ENCODE data around the gene ZNF587B.
"Not testable (repeated sequence)": the region's sequence is repeated elsewhere in the genome, so short reads cannot be mapped to it uniquely, and the experiment has no call there.

The ZNF587B gene

DNA sequence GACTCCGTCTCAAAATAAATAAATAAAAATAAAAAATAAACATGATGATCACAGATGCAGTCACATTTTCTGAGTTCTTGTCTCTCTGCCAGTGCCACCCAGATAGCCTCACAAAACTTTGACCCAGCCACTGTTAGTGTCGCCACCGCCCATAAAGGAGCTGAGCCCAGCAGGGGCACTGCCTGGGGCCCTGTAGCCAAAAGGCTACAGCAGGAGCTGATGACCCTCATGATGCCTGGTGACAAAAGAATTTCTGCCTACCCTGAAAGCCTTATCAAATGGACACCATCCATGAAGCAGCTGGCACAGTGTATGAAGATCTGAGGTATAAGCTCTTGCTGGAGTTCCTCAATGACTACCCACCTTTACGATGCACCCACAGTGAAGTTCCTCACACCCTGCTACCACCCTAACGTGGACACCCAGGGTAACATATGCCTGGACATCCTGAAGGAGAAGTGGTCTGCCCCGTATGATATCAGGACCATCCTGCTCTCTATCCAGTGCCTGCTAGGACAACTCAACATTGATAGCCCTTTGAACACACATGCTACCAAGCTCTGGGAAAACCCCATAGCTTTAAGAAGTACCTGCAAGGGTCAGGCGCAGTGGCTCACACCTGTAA is 37.9 kb downstream of the ZNF587B start:
- no peak for DNase-seq (ENCODE audit: low read depth, low spot score)
- no peak overlapping the region for H3K4me3 ChIP-seq (ENCODE audit: insufficient read length, low read depth)
- H3K4me1 ChIP-seq (ENCODE audit: insufficient read depth, insufficient read length), result peaks cover 4% of the 10 kb centered on the region
- peaks cover 8% of the 10 kb centered on the region for H3K9me3 ChIP-seq (ENCODE audit: insufficient read depth, low read length)
- no peaks in the 10 kb centered on the region for H3K27me3 ChIP-seq (ENCODE audit: insufficient read depth, insufficient read length)
- peaks cover 51% of the 10 kb centered on the region for H3K36me3 ChIP-seq (ENCODE audit: insufficient read depth, insufficient read length, low read length)
- TF ChIP-seq ZNF274 (IDR thresholded peaks at IDR 0.05; ENCODE audit: low read depth, low read length) (no peak), YY1 (IDR thresholded peaks at IDR 0.05; ENCODE audit: insufficient read depth, insufficient read length) (no peak), SUZ12 (IDR thresholded peaks at IDR 0.05; ENCODE audit: extremely low read depth, insufficient read depth, insufficient read length) (no peak)
- H3K9ac ChIP-seq (ENCODE audit: insufficient read length, low read depth), result no peak overlapping the region

- not testable (repeated sequence) for H3K27me3 ChIP-seq (ENCODE audit: insufficient read depth, insufficient read length); H3K4me1 ChIP-seq (ENCODE audit: insufficient read depth, insufficient read length); DNase-seq (ENCODE audit: low read depth, low spot score); H3K9ac ChIP-seq (ENCODE audit: insufficient read length, low read depth); H3K4me3 ChIP-seq (ENCODE audit: insufficient read length, low read depth)
- Histone ChIP-seq H3K9me3 (ENCODE audit: insufficient read depth, low read length) (peaks cover 24% of the 10 kb centered on the region), H3K36me3 (ENCODE audit: insufficient read depth, insufficient read length, low read length) (peaks cover 56% of the 10 kb centered on the region)
Observed at GRCh38 chr19:57869655-57870054, 39.6 kb downstream of the ZNF587B start.

DNA sequence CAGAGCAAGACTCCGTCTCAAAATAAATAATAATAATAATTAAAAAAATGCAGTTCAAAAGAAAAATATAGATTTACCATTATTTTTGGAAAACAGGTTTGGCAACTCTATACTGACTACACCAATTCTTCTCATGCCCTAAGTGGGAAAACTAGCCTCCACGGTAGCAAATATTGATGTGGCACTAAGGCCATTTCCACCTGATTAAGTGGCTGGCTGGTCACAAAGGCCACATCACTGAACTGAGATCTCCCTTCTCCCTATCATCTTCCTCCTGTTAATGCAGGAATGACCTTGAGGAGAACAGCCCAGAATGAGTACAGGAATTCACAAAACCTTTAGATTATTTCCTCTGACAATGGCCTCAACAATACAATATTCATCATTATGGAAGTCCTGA is 40.1 kb downstream of the ZNF587B start:
- no peak for DNase-seq (ENCODE audit: low read depth, low spot score)
- no peak overlapping the region for H3K4me3 ChIP-seq (ENCODE audit: insufficient read length, low read depth)
- no peak overlapping the region for H3K9ac ChIP-seq (ENCODE audit: insufficient read length, low read depth)
- peaks cover 26% of the 10 kb centered on the region for H3K9me3 ChIP-seq (ENCODE audit: insufficient read depth, low read length)
- no peaks in the 10 kb centered on the region for H3K27me3 ChIP-seq (ENCODE audit: insufficient read depth, insufficient read length)
- peaks cover 4% of the 10 kb centered on the region for H3K4me1 ChIP-seq (ENCODE audit: insufficient read depth, insufficient read length)
- TF ChIP-seq ZNF274 (IDR thresholded peaks at IDR 0.05; ENCODE audit: low read depth, low read length) (no peak), YY1 (IDR thresholded peaks at IDR 0.05; ENCODE audit: insufficient read depth, insufficient read length) (no peak), SUZ12 (IDR thresholded peaks at IDR 0.05; ENCODE audit: extremely low read depth, insufficient read depth, insufficient read length) (no peak)
- H3K36me3 ChIP-seq (ENCODE audit: insufficient read depth, insufficient read length, low read length), result peaks cover 57% of the 10 kb centered on the region

DNA sequence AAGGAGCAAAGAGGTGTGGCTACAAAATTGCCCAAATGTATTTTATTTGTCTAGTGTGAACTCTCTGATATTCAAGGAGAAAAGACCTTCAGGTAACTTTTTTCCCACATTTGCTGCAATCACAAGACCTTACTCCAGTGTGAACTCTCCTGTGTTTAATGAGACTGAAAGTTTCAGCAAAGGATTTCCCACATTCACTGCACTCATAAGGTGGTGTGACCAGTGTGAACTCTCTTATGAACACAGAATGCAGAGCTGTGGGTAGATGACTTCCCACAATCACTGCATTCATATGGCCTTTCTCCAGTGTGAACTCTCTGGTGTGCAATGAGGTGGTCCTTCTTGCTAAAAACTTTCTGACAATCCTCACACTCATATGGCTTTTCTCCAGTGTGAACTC is 42.4 kb downstream of the ZNF587B start:
- peaks cover 44% of the 10 kb centered on the region for H3K9me3 ChIP-seq (ENCODE audit: insufficient read depth, low read length)
- H3K4me1 ChIP-seq (ENCODE audit: insufficient read depth, insufficient read length), result peaks cover 4% of the 10 kb centered on the region
- TF ChIP-seq ZNF274 (IDR thresholded peaks at IDR 0.05; ENCODE audit: low read depth, low read length) (no peak), YY1 (IDR thresholded peaks at IDR 0.05; ENCODE audit: insufficient read depth, insufficient read length) (no peak), SUZ12 (IDR thresholded peaks at IDR 0.05; ENCODE audit: extremely low read depth, insufficient read depth, insufficient read length) (no peak)
- H3K36me3 ChIP-seq (ENCODE audit: insufficient read depth, insufficient read length, low read length), result peaks cover 73% of the 10 kb centered on the region
- H3K27me3 ChIP-seq (ENCODE audit: insufficient read depth, insufficient read length), result no peaks in the 10 kb centered on the region
- no peak overlapping the region for H3K9ac ChIP-seq (ENCODE audit: insufficient read length, low read depth)
- no peak overlapping the region for H3K4me3 ChIP-seq (ENCODE audit: insufficient read length, low read depth)
- no peak for DNase-seq (ENCODE audit: low read depth, low spot score)

GRCh38 chr19:57873883-57874799 is 44.0 kb downstream of the ZNF587B start:
- not testable (repeated sequence) for H3K27me3 ChIP-seq (ENCODE audit: insufficient read depth, insufficient read length); DNase-seq (ENCODE audit: low read depth, low spot score); H3K9ac ChIP-seq (ENCODE audit: insufficient read length, low read depth); H3K4me3 ChIP-seq (ENCODE audit: insufficient read length, low read depth); H3K4me1 ChIP-seq (ENCODE audit: insufficient read depth, insufficient read length)
- peaks cover 76% of the 10 kb centered on the region for H3K36me3 ChIP-seq (ENCODE audit: insufficient read depth, insufficient read length, low read length)
- peaks cover 48% of the 10 kb centered on the region for H3K9me3 ChIP-seq (ENCODE audit: insufficient read depth, low read length)

- Histone ChIP-seq H3K4me3 (ENCODE audit: insufficient read length, low read depth) (peak overlapping the region; percentile 24), H3K9me3 (ENCODE audit: insufficient read depth, low read length) (no peaks in the 10 kb centered on the region), H3K27me3 (ENCODE audit: insufficient read depth, insufficient read length) (no peaks in the 10 kb centered on the region), H3K4me1 (ENCODE audit: insufficient read depth, insufficient read length) (no peaks in the 10 kb centered on the region), H3K9ac (ENCODE audit: insufficient read length, low read depth) (peak overlapping the region; percentile 56), H3K36me3 (ENCODE audit: insufficient read depth, insufficient read length, low read length) (peaks cover 27% of the 10 kb centered on the region)
- no peak for DNase-seq (ENCODE audit: low read depth, low spot score)
- TF ChIP-seq ZNF274 (IDR thresholded peaks at IDR 0.05; ENCODE audit: low read depth, low read length), result no peak
- no peak for TF ChIP-seq SUZ12 (IDR thresholded peaks at IDR 0.05; ENCODE audit: extremely low read depth, insufficient read depth, insufficient read length)
- no peak for TF ChIP-seq YY1 (IDR thresholded peaks at IDR 0.05; ENCODE audit: insufficient read depth, insufficient read length)
Observed at GRCh38 chr19:57886046-57886445, 55.9 kb downstream of the ZNF587B start.

- Histone ChIP-seq H3K36me3 (ENCODE audit: insufficient read depth, insufficient read length, low read length) (peaks cover 27% of the 10 kb centered on the region), H3K4me3 (ENCODE audit: insufficient read length, low read depth) (peak overlapping the region; percentile 99), H3K27me3 (ENCODE audit: insufficient read depth, insufficient read length) (no peaks in the 10 kb centered on the region), H3K9ac (ENCODE audit: insufficient read length, low read depth) (peak overlapping the region; percentile 99), H3K9me3 (ENCODE audit: insufficient read depth, low read length) (no peaks in the 10 kb centered on the region), H3K4me1 (ENCODE audit: insufficient read depth, insufficient read length) (no peaks in the 10 kb centered on the region)
- no peak for TF ChIP-seq SUZ12 (IDR thresholded peaks at IDR 0.05; ENCODE audit: extremely low read depth, insufficient read depth, insufficient read length)
- TF ChIP-seq ZNF274 (IDR thresholded peaks at IDR 0.05; ENCODE audit: low read depth, low read length), result no peak
- no peak for TF ChIP-seq YY1 (IDR thresholded peaks at IDR 0.05; ENCODE audit: insufficient read depth, insufficient read length)
- peak; percentile 90 for DNase-seq (ENCODE audit: low read depth, low spot score)
Observed at GRCh38 chr19:57887195-57887941, 57.3 kb downstream of the ZNF587B start.

Data from NT2/D1 (cell line).